WTC11 (cell line): ENCODE results near the gene KLLN. TPM values are rescaled to one million over a fixed set of nuclear protein-coding genes. Genes with fewer than 3 reads are reported as not detected.

Experiments
- AFF4 ChIP-seq: sonication (generic); formaldehyde crosslinking; IDR thresholded peaks from 2 replicates; pipeline ENCODE4 v1.8.1; 2023; ENCODE audit warnings: mild to moderate bottlenecking, missing genetic modification reagents, borderline replicate concordance
- E2F1 ChIP-seq: sonication (generic); formaldehyde crosslinking; IDR thresholded peaks from 2 replicates; pipeline ENCODE4 v1.8.0; 2022; ENCODE audit warnings: mild to moderate bottlenecking, missing genetic modification reagents
- ESRRA ChIP-seq: sonication (generic); formaldehyde crosslinking; IDR thresholded peaks from 2 replicates; pipeline ENCODE4 v1.8.1; 2022; ENCODE audit warnings: mild to moderate bottlenecking, missing genetic modification reagents, borderline replicate concordance
- ETV6 ChIP-seq: sonication (generic); formaldehyde crosslinking; IDR thresholded peaks from 2 replicates; pipeline ENCODE4 v1.8.1; 2022; ENCODE audit warnings: mild to moderate bottlenecking, missing genetic modification reagents
- GABPB1 ChIP-seq: sonication (generic); formaldehyde crosslinking; IDR thresholded peaks from 2 replicates; pipeline ENCODE4 v1.8.1; 2023; ENCODE audit warnings: mild to moderate bottlenecking, missing genetic modification reagents
- KAT7 ChIP-seq: sonication (generic); formaldehyde crosslinking; IDR thresholded peaks from 2 replicates; pipeline ENCODE4 v1.8.1; 2023; ENCODE audit warnings: missing genetic modification reagents, mild to moderate bottlenecking, borderline replicate concordance
- NFE2L1 ChIP-seq: sonication (generic); formaldehyde crosslinking; IDR thresholded peaks from 2 replicates; pipeline ENCODE4 v1.8.1; 2023; ENCODE audit warnings: missing genetic modification reagents
- NFYB ChIP-seq: sonication (generic); formaldehyde crosslinking; conservative IDR thresholded peaks from 2 replicates; pipeline ENCODE4 v1.8.0; 2022; ENCODE audit warnings: low read depth, missing genetic modification reagents
- NR1H2 ChIP-seq: sonication (generic); formaldehyde crosslinking; IDR thresholded peaks from 2 replicates; pipeline ENCODE4 v1.9.0; 2021; ENCODE audit warnings: mild to moderate bottlenecking, moderate library complexity, missing genetic modification reagents
- RELA ChIP-seq: sonication (generic); formaldehyde crosslinking; IDR thresholded peaks from 2 replicates; pipeline ENCODE4 v1.8.1; 2022; ENCODE audit warnings: missing genetic modification reagents, mild to moderate bottlenecking, borderline replicate concordance
- SMAD4 ChIP-seq: sonication (generic); formaldehyde crosslinking; IDR thresholded peaks from 2 replicates; pipeline ENCODE4 v1.8.0; 2022; ENCODE audit warnings: mild to moderate bottlenecking, missing genetic modification reagents
- USF2 ChIP-seq: sonication (generic); formaldehyde crosslinking; IDR thresholded peaks from 2 replicates; pipeline ENCODE4 v1.8.1; 2023; ENCODE audit warnings: mild to moderate bottlenecking, missing genetic modification reagents, moderate library complexity
- ZNF263 ChIP-seq: sonication (generic); formaldehyde crosslinking; IDR thresholded peaks from 2 replicates; pipeline ENCODE4 v1.8.1; 2022; ENCODE audit warnings: low read depth, mild to moderate bottlenecking, moderate library complexity, missing genetic modification reagents
- ZNF317 ChIP-seq: sonication (generic); formaldehyde crosslinking; IDR thresholded peaks from 2 replicates; pipeline ENCODE4 v1.8.1; 2023; ENCODE audit warnings: low read depth, mild to moderate bottlenecking, moderate library complexity, missing genetic modification reagents, borderline replicate concordance
- total RNA-seq: library from RNA; stranded (reverse); gene quantifications from 3 replicates; pipeline ENCODE4 v1.2.3, GENCODE V29; 2021
- TF ChIP-seq, protein P1 (sequence below): sonication (generic); formaldehyde crosslinking; IDR thresholded peaks from 2 replicates; pipeline ENCODE4 v1.8.1; 2022; ENCODE audit warnings: mild to moderate bottlenecking, moderate library complexity, missing genetic modification reagents
- TF ChIP-seq, protein P2 (sequence below): sonication (generic); formaldehyde crosslinking; IDR thresholded peaks from 2 replicates; pipeline ENCODE4 v1.8.1; 2023; ENCODE audit warnings: mild to moderate bottlenecking, moderate library complexity, missing genetic modification reagents
- TF ChIP-seq, protein P3 (sequence below): fragments of 250-450 bp; sonication (Bioruptor Pico); IDR thresholded peaks from 2 replicates; pipeline ENCODE4 v1.8.0; 2021; ENCODE audit warnings: mild to moderate bottlenecking
- TF ChIP-seq, protein P4 (sequence below): sonication (generic); formaldehyde crosslinking; IDR thresholded peaks from 2 replicates; pipeline ENCODE4 v1.8.0; 2022; ENCODE audit warnings: mild to moderate bottlenecking, missing genetic modification reagents

The KLLN gene
- total RNA-seq, 1 experiment from 2014 or later = 0.52 TPM

- TF ChIP-seq, protein P1, sequence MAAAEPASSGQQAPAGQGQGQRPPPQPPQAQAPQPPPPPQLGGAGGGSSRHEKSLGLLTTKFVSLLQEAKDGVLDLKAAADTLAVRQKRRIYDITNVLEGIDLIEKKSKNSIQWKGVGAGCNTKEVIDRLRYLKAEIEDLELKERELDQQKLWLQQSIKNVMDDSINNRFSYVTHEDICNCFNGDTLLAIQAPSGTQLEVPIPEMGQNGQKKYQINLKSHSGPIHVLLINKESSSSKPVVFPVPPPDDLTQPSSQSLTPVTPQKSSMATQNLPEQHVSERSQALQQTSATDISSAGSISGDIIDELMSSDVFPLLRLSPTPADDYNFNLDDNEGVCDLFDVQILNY (CRISPR knock-in tag) = peak; percentile 72; the same call in 1 of the 2 replicates
- TF ChIP-seq USF2 (peak; percentile 96), ETV6 (peak; percentile 62), KAT7 (CRISPR knock-in tag) (peak; percentile 58; the same call in 1 of the 2 replicates), ZNF317 (CRISPR knock-in tag) (0 out of 2 replicates have a peak, but pooled peaks have one; percentile 41), AFF4 (CRISPR knock-in tag) (no peak; the same call in 1 of the 2 replicates), NR1H2 (CRISPR knock-in tag) (no peak), NFYB (CRISPR knock-in tag) (no peak), NFE2L1 (peak; percentile 28; the same call in 1 of the 2 replicates), SMAD4 (CRISPR knock-in tag) (no peak), E2F1 (peak; percentile 62; the same call in 1 of the 2 replicates), GABPB1 (CRISPR knock-in tag) (peak; percentile 63; the same call in 1 of the 2 replicates), ESRRA (CRISPR knock-in tag) (no peak), RELA (peak; percentile 85; the same call in 1 of the 2 replicates), ZNF263 (0 out of 2 replicates have a peak, but pooled peaks have one; percentile 15)
- TF ChIP-seq, protein P2, sequence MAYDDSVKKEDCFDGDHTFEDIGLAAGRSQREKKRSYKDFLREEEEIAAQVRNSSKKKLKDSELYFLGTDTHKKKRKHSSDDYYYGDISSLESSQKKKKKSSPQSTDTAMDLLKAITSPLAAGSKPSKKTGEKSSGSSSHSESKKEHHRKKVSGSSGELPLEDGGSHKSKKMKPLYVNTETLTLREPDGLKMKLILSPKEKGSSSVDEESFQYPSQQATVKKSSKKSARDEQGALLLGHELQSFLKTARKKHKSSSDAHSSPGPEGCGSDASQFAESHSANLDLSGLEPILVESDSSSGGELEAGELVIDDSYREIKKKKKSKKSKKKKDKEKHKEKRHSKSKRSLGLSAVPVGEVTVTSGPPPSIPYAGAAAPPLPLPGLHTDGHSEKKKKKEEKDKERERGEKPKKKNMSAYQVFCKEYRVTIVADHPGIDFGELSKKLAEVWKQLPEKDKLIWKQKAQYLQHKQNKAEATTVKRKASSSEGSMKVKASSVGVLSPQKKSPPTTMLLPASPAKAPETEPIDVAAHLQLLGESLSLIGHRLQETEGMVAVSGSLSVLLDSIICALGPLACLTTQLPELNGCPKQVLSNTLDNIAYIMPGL = peak; percentile 84
- TF ChIP-seq, protein P3, sequence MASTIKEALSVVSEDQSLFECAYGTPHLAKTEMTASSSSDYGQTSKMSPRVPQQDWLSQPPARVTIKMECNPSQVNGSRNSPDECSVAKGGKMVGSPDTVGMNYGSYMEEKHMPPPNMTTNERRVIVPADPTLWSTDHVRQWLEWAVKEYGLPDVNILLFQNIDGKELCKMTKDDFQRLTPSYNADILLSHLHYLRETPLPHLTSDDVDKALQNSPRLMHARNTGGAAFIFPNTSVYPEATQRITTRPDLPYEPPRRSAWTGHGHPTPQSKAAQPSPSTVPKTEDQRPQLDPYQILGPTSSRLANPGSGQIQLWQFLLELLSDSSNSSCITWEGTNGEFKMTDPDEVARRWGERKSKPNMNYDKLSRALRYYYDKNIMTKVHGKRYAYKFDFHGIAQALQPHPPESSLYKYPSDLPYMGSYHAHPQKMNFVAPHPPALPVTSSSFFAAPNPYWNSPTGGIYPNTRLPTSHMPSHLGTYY (CRISPR knock-in tag) = 0 out of 2 replicates have a peak, but pooled peaks have one; percentile 53
- TF ChIP-seq, protein P4, sequence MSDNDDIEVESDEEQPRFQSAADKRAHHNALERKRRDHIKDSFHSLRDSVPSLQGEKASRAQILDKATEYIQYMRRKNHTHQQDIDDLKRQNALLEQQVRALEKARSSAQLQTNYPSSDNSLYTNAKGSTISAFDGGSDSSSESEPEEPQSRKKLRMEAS (CRISPR knock-in tag) = peak; percentile 91
- TF ChIP-seq, all 79 proteins: peak for 28
These were observed 1.2 kb downstream of the KLLN start (continued) for GRCh38 chr10:87861953-87862678.
